Smooth muscle cell (in vitro differentiated cells): ENCODE measurements around the gene PAK6. TPM values are rescaled to one million over a fixed set of nuclear protein-coding genes. Genes with fewer than 3 reads are reported as not detected.

Source experiments
- DNase-seq: peaks from one replicate; lab custom pipeline; 2025; ENCODE audit not compliant: unreplicated experiment; lab: John Stamatoyannopoulos, UW
- H2AFZ ChIP-seq: fragments of 200-600 bp; sonication (generic); 2 replicates; pipeline ENCODE4 v1.6.0; 2016; ENCODE audit warnings: antibody characterized with exemption, low read depth, mild to moderate bottlenecking
- H3F3A ChIP-seq: fragments of 200-600 bp; sonication (generic); 2 replicates; pipeline ENCODE4 v1.6.0; 2017; ENCODE audit warnings: antibody characterized with exemption, low read depth
- H3K27ac ChIP-seq: fragments of 200-600 bp; sonication (generic); 2 replicates; pipeline ENCODE4 v1.5.1; 2016; ENCODE audit warnings: low read depth, mild to moderate bottlenecking
- H3K27me3 ChIP-seq: fragments of 200-600 bp; sonication (generic); 2 replicates; pipeline ENCODE4 v1.6.1; 2016; ENCODE audit warnings: low read depth, mild to moderate bottlenecking
- H3K36me3 ChIP-seq: fragments of 200-600 bp; sonication (generic); 2 replicates; pipeline ENCODE4 v1.5.1; 2016; ENCODE audit warnings: low read depth
- H3K4me1 ChIP-seq: fragments of 200-600 bp; sonication (generic); 2 replicates; pipeline ENCODE4 v1.5.1; 2016; ENCODE audit warnings: low read depth
- H3K4me2 ChIP-seq: fragments of 200-600 bp; sonication (generic); 2 replicates; pipeline ENCODE4 v1.6.0; 2016; ENCODE audit warnings: mild to moderate bottlenecking
- H3K4me3 ChIP-seq: fragments of 200-600 bp; sonication (generic); 2 replicates; pipeline ENCODE4 v1.5.1; 2016; ENCODE audit warnings: mild to moderate bottlenecking
- H3K79me2 ChIP-seq: fragments of 200-600 bp; sonication (generic); 2 replicates; pipeline ENCODE4 v1.6.0; 2016; ENCODE audit warnings: low read depth, mild to moderate bottlenecking
- H3K9ac ChIP-seq: fragments of 200-600 bp; sonication (generic); 2 replicates; pipeline ENCODE4 v1.6.0; 2016; ENCODE audit warnings: low read depth
- H3K9me3 ChIP-seq: fragments of 200-600 bp; sonication (generic); replicated peaks from 2 replicates; pipeline ENCODE4 v1.5.1; 2016; ENCODE audit warnings: low read depth
- H4K20me1 ChIP-seq: fragments of 200-600 bp; sonication (generic); 2 replicates; pipeline ENCODE4 v1.6.0; 2016; ENCODE audit warnings: low read depth
- CTCF ChIP-seq: fragments of 200-600 bp; sonication (generic); IDR thresholded peaks from 2 replicates; pipeline ENCODE4 v1.5.1; 2017; ENCODE audit warnings: borderline replicate concordance, mild to moderate bottlenecking, antibody characterized with exemption; ENCODE audit not compliant: insufficient read depth, poor library complexity, severe bottlenecking
- WGBS: methylation state at CpG from one replicate; pipeline ENCODE4 v1.1.7; 2016; ENCODE audit warnings: low lambda C conversion rate; 5-methylcytosine and 5-hydroxymethylcytosine counted together
- polyA plus RNA-seq: library from polyadenylated mRNA; unstranded; fragments of >200 nt; fragmentation: Nextera tagmentation; extraction: Ambion mirVana; gene quantifications from 2 replicates; pipeline ENCODE4 v1.2.1, GENCODE V29; 2016
- total RNA-seq: library from RNA; depleted of rRNA; stranded (reverse); fragments of >200 nt; gene quantifications from 2 replicates; pipeline ENCODE4 v1.2.3, GENCODE V29; 2014

PAK6 gene
- total and polyA plus RNA-seq, 2 experiments from 2014 or later = 0.29 to 1.6 TPM

GRCh38 chr15:40248006-40248783 is 9.3 kb downstream of the PAK6 start:
- Histone ChIP-seq H3K4me1 (peaks cover 7% of the 10 kb centered on the region), H2AFZ (no peak overlapping the region), H3K79me2 (no peaks in the 10 kb centered on the region), H3K27ac (no peak overlapping the region), H3F3A (no peaks in the 10 kb centered on the region), H3K9me3 (no peaks in the 10 kb centered on the region), H3K27me3 (peaks cover 30% of the 10 kb centered on the region), H3K36me3 (no peaks in the 10 kb centered on the region), H3K4me3 (no peak overlapping the region), H3K9ac (no peak overlapping the region), H4K20me1 (no peaks in the 10 kb centered on the region), H3K4me2 (no peak overlapping the region)
- WGBS = 94% methylated on average over 17 of the region's 17 CpGs
- no peak for TF ChIP-seq CTCF
- DNase-seq = no peak

- no peak overlapping the region for H2AFZ ChIP-seq
- WGBS = 59% methylated on average over 11 of the region's 11 CpGs
- H3K9me3 ChIP-seq = no peaks in the 10 kb centered on the region
- H3K4me3 ChIP-seq = no peak overlapping the region
- no peaks in the 10 kb centered on the region for H3F3A ChIP-seq
- H3K4me2 ChIP-seq = no peak overlapping the region
- no peak for DNase-seq
- TF ChIP-seq CTCF = no peak
- peaks cover 45% of the 10 kb centered on the region for H3K27me3 ChIP-seq
- H3K4me1 ChIP-seq = peaks cover 7% of the 10 kb centered on the region
- no peak overlapping the region for H3K27ac ChIP-seq
- no peak overlapping the region for H3K9ac ChIP-seq
- H4K20me1 ChIP-seq = no peaks in the 10 kb centered on the region
- H3K36me3 ChIP-seq = no peaks in the 10 kb centered on the region
- H3K79me2 ChIP-seq = no peaks in the 10 kb centered on the region
These were observed 10.8 kb downstream of the PAK6 start for GRCh38 chr15:40249477-40250303.

GRCh38 chr15:40250304-40250656 is 11.4 kb downstream of the PAK6 start:
- Histone ChIP-seq H3K4me3 (no peak overlapping the region), H3K9ac (no peak overlapping the region), H3K4me1 (peaks cover 7% of the 10 kb centered on the region), H3K79me2 (no peaks in the 10 kb centered on the region), H3F3A (no peaks in the 10 kb centered on the region), H3K36me3 (no peaks in the 10 kb centered on the region), H3K9me3 (no peaks in the 10 kb centered on the region), H4K20me1 (no peaks in the 10 kb centered on the region), H3K4me2 (no peak overlapping the region), H3K27ac (no peak overlapping the region), H3K27me3 (peaks cover 51% of the 10 kb centered on the region), H2AFZ (no peak overlapping the region)
- 95% methylated on average over 8 of the region's 8 CpGs for WGBS
- TF ChIP-seq CTCF = no peak
- DNase-seq = no peak
